ENCODE data around the gene THYN1.

THYN1 gene

DNA sequence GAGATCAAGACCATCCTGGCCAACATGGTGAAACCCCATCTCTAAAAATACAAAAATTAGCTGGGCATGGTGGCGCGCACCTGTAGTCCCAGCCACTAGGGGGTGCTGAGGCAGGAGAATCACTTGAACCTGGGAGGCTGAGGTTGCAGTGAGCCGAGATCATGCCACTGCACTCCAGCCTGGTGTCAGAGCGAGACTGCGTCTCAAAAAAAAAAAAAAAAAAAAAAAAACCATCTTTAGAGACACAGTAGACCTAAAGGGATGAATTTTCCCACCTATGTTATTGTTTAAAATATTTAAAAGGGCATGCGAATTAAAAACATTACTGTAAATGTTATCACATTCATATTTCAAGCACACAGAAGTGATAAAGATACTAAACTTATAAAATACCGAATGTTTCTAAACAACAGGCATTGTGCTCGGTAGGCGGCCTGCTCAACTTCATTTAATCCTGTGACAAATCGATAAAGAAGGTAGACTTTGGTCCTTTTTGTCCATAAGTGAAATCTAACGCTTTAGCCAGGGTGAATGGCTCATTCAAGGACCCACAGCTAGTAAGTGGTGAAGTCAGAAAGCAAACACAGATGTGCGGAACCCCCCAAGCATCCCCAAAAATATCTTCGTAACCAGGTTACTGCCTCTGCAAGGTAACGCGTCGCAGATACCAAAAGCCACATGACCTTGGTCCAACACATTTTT, 45.5 kb downstream of the THYN1 start:
- peak; percentile 9 to 11 for DNase-seq

GRCh38 chr11:134206185-134206584, 47.0 kb downstream of the THYN1 start:
- no peak for DNase-seq

DNA sequence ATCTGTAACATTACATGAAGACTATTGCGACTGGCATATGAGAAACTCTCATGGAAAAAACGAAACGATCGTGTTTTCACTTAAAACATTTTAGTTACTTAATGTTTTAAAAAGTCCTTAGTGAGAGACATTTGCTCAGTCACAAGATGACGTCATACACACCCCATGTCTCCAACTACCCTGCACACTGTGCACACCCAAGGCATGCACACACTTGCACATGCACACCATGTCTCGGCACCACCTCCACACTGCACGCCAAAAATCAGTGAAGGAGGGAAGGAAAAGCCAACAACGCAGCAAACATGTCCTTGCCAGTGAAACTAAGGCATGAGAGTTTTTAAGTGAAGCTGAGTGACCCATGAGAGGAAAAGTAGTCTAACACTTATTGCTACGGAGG, 47.4 kb downstream of the THYN1 start:
- DNase-seq, result no peak

DNA sequence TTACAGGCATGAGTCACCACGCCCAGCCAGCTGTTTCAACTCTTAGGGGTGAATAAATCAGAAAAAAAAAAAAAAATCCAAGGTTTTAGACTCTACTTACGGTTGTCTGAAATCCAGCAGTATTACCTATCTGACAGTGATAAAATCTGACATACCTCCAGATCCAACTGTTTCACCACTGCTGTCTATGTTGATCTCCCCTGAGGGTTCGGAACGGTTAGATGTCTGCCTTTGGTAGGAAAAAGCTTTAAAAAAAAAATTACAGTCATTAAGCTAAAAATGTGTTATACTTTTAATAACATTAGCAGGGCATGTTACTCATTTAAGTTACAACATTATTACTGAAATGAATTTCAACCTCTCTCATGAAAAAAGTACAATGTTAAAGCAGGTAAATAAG, 50.5 kb downstream of the THYN1 start:
- DNase-seq, result no peak

- DNase-seq, result no peak
Measured at GRCh38 chr11:134200688-134201087, 52.5 kb downstream of the THYN1 start.

- DNase-seq, result no peak
Measured at GRCh38 chr11:134199531-134199930, 53.6 kb downstream of the THYN1 start.

Data from Kasumi-1 (cell line).